ENCODE results near the gene ARFIP2.

Gene ARFIP2

GRCh38 chr11:6438979-6439571 is 42.1 kb downstream of the ARFIP2 start:
- peak; percentile 13 for DNase-seq

GRCh38 chr11:6437993-6438392 is 43.1 kb downstream of the ARFIP2 start:
- no peak for DNase-seq

GRCh38 chr11:6437423-6437822 is 43.7 kb downstream of the ARFIP2 start:
- DNase-seq, result no peak

GRCh38 chr11:6433998-6434660 is 47.0 kb downstream of the ARFIP2 start:
- no peak for DNase-seq

- no peak for DNase-seq
These were observed 49.3 kb downstream of the ARFIP2 start for GRCh38 chr11:6431861-6432260.

GRCh38 chr11:6427516-6427915 is 53.6 kb downstream of the ARFIP2 start:
- DNase-seq, result no peak
